H1 (cell line): Measurements from ENCODE around the gene TCF7L2. TPM values are rescaled to one million over a fixed set of nuclear protein-coding genes. Genes with fewer than 3 reads are reported as not detected.

Source experiments
- HDAC6 ChIP-seq: IDR thresholded peaks from one replicate; pipeline ENCODE4 v1.7.1; 2012; ENCODE audit warnings: low read depth, mild to moderate bottlenecking, inconsistent platforms, low read length, moderate library complexity
- NANOG ChIP-seq: IDR thresholded peaks from 2 replicates; pipeline ENCODE4 v1.6.1; 2011; ENCODE audit warnings: low read length, low read depth, mild to moderate bottlenecking, inconsistent platforms; ENCODE audit not compliant: insufficient read depth, poor library complexity, severe bottlenecking
- NRF1 ChIP-seq: IDR thresholded peaks from 2 replicates; pipeline ENCODE4 v1.6.1; 2011; ENCODE audit warnings: mild to moderate bottlenecking, low read depth, low read length, improper control_type of control experiment
- polyA plus RNA-seq, 7 experiments: library from polyadenylated mRNA; depleted of rRNA in 3 of 7; stranded (reverse) in 5 of 7; unstranded in 2 of 7; fragments of >200 nt in 5 of 7; fragments of 200-250 nt in 2 of 7; gene quantifications; 1 replicate in 5 of 7; 2 replicates in 1 of 7; 4 replicates in 1 of 7; pipeline versions ENCODE4 v1.2.1 to v1.2.3, GENCODE V29; 2011 to 2013; ENCODE audit warnings: missing spikeins in 2 of 7, mixed read lengths in 2 of 7
- total RNA-seq: library from RNA; stranded (reverse); fragmentation: NEBNext Ultra II Directional; extraction: Animal tissue kit (Norgen Biotek cat#: 25700); gene quantifications from 2 replicates; pipeline ENCODE4 v1.2.1, GENCODE V29; 2021

The TCF7L2 gene
- total and polyA plus RNA-seq, 2 of the 8 experiments (the other 6 are each of a cell fraction or from before 2014, with no cell fraction given): 33.9 to 67.3 TPM

DNA sequence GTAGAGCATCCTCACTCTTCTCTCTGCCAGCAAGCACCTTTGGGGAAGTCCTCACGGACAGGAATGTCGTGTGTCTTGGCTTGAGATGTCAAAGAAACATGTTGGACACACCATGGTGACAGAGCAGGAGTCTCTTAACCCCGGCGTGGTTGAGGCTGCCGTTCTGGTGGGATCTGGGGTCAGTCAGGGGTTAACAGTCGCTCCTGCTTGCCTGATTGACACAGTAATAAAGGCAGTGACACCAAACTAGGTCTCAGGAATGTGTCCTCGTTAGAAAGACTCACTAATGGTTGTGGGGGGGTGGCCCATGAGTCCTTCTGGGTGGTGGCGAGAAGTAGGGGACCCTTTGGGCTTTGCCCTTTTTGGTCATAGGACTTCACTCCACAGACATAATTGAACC is 69.0 kb downstream of the TCF7L2 start (continued):
- TF ChIP-seq NANOG: no peak
- TF ChIP-seq NRF1: no peak
- TF ChIP-seq HDAC6: no peak
